Gastroesophageal sphincter (tissue), 3 donors: ENCODE data around the gene CLEC2A.

Experiments
- EP300 ChIP-seq: sonication (generic); formaldehyde crosslinking; IDR thresholded peaks from one replicate; pipeline ENCODE4 v1.6.1; 2017; ENCODE audit warnings: antibody characterized with exemption, mild to moderate bottlenecking
- POLR2A ChIP-seq, 2 donors: fragments of 450-650 bp; IDR thresholded peaks; one replicate each; pipeline ENCODE4 v1.6.1; 2017; ENCODE audit warnings: antibody characterized with exemption in 2 of 2, mild to moderate bottlenecking in 2 of 2, moderate library complexity in 1 of 2
- POLR2AphosphoS5 ChIP-seq: sonication (generic); formaldehyde crosslinking; IDR thresholded peaks from one replicate; pipeline ENCODE4 v1.6.1; 2017; ENCODE audit warnings: antibody characterized with exemption
- TF ChIP-seq, protein P1 (sequence below), 4 experiments: fragments of 200-600 bp in 2 of 4; fragments of 450-650 bp in 2 of 4; sonication (generic) in 1 of 4; IDR thresholded peaks; one replicate each; pipeline ENCODE4 v1.5.1; 2017 to 2019; ENCODE audit warnings: antibody characterized with exemption in 4 of 4, mild to moderate bottlenecking in 2 of 4, moderate library complexity in 2 of 4

DNA sequence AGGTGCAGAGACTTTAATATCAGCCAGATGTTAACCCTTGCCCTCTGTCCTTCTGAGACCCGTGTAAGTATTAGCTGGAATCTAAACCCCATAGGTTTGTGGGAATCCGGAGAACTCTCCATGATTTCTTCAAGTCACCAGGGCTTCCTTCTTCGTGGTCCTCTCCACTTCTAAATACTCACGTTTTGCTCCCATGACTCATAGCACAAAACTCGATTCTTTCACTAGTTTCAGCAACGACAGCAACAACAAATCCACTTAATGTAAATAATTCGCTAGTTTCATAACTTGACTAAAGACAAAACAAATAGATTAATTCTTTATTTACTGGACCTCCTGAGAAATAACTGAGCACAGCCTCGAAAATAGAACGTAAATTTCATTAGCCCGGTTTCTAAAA, 4.4 kb upstream of the CLEC2A start:
- TF ChIP-seq, protein P1, sequence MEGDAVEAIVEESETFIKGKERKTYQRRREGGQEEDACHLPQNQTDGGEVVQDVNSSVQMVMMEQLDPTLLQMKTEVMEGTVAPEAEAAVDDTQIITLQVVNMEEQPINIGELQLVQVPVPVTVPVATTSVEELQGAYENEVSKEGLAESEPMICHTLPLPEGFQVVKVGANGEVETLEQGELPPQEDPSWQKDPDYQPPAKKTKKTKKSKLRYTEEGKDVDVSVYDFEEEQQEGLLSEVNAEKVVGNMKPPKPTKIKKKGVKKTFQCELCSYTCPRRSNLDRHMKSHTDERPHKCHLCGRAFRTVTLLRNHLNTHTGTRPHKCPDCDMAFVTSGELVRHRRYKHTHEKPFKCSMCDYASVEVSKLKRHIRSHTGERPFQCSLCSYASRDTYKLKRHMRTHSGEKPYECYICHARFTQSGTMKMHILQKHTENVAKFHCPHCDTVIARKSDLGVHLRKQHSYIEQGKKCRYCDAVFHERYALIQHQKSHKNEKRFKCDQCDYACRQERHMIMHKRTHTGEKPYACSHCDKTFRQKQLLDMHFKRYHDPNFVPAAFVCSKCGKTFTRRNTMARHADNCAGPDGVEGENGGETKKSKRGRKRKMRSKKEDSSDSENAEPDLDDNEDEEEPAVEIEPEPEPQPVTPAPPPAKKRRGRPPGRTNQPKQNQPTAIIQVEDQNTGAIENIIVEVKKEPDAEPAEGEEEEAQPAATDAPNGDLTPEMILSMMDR (IDR thresholded peaks at IDR 0.05), result no peak
- TF ChIP-seq POLR2A (IDR thresholded peaks at IDR 0.05) (no peak), POLR2AphosphoS5 (no peak), EP300 (no peak)
